ENCODE measurements around the gene TNNC1. TPM values are rescaled to one million over a fixed set of nuclear protein-coding genes. Genes with fewer than 3 reads are reported as not detected.

The TNNC1 gene
- polyA plus RNA-seq, 10 donors = 325 to 1,057 (median 613) TPM

DNA sequence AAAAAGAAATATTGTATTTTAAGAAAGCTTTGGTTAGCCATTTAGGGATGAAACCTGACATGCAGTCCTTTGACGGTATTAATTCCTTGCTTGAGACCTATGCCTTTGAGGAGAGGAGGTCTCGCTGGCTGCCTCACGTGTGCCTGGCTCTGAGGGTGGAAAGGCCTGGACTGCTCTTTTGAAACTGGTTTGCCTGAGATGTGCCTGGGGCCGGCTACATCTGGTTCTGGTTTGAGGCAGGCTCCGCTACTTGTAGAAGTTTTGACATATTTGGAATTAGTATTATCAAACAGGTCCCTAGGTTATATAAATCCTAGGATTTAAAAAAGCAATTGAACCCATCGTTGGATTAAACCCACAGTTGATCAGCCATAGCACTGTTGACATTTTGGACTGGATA lies 8.0 kb upstream of the TNNC1 start:
- DNase-seq = no peak

DNA sequence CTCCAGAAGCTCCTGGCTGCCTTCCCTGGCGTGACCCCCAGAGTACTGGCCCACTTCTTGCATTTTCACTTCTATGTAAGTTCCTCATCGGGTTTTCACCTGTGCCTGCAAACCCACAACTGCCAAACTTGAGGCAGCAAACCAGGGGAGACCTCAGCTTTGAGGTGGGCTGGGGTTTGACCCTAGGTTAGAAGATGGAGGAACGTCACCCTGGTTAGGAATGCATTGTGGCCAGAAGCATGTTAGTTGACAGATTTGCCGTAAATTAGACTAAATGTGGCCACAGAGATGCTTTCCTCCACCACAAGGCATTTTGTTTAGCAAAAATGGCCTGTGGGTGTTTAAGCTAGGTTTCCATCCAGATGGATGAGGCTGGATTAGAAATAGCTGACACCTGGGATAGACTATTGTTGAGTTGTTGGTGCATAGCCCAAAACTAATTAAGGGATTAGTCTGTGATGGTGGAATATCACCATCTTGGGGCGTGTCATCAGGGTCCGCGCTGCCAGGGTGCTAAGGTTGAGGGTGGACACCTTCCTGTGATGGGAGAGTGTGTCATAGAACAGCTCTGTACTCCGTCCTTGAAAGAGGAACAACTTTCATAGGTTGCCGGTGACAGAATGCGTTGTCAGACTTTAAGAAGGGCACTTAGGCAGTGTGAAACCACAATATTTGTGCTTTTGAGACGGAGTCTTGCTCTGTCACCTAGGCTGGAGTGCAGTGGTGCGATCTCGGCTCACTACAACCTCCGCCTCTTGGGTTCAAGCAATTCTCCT lies 5.1 kb upstream of the TNNC1 start:
- no peak for DNase-seq

DNA sequence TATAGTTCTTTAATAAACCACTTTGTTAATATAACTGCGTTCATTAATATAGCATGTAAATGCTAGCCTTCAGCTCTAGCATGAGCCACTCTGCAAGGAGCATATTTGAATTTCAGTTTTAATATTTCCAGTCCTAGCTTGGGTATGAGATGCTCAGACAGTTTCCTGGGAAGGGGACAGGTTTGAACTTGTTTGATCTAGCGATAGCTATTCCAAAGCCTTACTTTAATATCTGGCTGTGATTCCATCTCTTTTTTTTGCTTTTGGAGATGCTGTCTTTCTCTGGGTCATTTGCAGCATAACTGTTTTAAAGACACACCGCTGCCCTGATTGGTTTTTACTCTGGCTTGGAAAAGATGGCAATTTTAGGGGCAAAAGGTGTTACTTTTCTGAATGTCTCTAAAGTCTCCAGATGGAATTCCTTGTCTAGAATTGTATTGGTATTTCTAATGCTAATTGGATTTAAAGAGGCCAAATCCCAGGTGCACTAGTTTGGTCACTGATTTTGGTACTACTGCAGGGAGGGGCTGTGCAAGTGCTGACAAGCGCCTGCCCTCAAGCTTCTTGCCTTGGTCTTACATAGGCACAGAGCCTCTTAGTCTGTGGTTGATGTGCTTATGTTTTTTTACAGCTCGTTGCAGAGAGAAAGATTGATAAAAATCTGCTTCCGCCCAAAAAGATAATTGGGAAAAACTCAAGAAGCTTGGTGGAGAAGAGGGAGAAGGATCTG lies 4.4 kb upstream of the TNNC1 start:
- DNase-seq = no peak

- no peak for DNase-seq
Observed at GRCh38 chr3:52456800-52457183, 3.0 kb upstream of the TNNC1 start.

DNA sequence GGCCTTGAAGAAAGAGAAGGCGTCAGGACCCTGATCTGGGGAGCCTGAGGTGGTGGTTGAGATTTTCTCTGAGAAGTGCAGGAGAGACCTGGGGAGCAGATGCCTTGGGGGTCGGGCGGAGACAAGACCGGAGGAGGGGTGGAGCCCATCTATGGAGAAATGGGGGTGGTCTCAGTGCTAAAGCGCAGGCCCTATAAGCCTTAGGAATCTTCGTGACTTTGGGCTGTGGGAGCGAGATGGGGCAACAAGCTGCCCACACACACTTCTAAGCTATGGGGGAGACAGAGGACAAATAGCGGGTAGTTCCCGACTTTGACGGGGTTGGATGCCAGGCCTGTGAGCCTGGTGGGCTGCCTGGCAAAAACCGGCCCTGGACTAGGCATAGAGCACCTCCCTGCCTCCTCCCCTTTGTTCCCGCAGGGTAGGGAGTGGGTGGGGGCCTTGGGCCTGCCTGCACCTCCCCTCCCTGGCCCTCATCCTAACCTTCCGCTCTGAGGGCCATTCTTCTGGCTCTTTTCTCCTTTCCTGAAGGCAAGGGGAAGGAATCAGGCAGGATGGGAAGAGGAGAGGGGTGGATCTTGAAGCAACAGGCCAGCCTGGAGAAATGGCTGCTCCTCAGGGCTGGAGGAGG lies 2.4 kb upstream of the TNNC1 start:
- DNase-seq = peak in 2 of 3 donors; percentile 77 to 92

GRCh38 chr3:52455283-52456168 lies 1.7 kb upstream of the TNNC1 start, which contains the start of gene NISCH:
Gene NISCH, plus strand, starts transcription at chr3:52455604. Its CDS starts 38 bp downstream, at chr3:52455642.
- peak; percentile 78 to 93 (median 88) for DNase-seq

GRCh38 chr3:52454938-52455282 lies 1.1 kb upstream of the TNNC1 start:
- DNase-seq = no peak

GRCh38 chr3:52454250-52454937 lies 553 bp upstream of the TNNC1 start:
- no peak for DNase-seq

DNA sequence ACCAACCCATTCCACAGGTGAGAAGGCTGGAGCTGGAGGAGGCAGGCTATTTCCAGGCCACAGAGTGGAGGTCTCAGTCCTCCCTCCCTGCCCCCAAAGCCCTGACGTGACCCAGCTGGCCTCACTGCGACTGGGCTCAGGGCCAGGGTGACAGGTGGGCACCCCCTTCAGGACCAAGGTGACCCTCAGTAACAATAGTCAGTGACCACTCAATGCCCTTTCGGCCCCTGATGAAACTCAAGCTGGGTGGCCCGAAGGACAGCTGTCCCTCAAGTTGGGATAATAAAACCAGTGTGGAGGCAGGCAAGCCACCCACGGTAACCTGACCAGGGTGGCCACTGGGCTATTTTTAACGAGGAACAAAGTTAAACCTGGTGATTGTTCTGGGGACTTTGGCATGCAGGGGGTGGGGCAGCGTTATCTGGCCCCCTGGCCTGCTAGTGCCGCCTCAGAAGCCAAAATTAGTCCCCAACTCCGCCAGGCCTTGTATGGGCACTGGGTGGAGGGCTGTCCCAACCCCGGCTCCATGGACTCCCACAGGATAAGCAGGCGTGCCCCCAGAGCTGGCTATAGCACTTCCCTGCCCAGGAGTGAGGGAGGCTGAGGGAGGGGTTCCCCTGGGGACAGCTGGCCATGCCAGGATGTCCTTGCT lies 1.1 kb downstream of the TNNC1 start:
- no peak for DNase-seq

- DNase-seq = no peak
Observed at GRCh38 chr3:52452126-52452525, 1.7 kb downstream of the TNNC1 start.

DNA sequence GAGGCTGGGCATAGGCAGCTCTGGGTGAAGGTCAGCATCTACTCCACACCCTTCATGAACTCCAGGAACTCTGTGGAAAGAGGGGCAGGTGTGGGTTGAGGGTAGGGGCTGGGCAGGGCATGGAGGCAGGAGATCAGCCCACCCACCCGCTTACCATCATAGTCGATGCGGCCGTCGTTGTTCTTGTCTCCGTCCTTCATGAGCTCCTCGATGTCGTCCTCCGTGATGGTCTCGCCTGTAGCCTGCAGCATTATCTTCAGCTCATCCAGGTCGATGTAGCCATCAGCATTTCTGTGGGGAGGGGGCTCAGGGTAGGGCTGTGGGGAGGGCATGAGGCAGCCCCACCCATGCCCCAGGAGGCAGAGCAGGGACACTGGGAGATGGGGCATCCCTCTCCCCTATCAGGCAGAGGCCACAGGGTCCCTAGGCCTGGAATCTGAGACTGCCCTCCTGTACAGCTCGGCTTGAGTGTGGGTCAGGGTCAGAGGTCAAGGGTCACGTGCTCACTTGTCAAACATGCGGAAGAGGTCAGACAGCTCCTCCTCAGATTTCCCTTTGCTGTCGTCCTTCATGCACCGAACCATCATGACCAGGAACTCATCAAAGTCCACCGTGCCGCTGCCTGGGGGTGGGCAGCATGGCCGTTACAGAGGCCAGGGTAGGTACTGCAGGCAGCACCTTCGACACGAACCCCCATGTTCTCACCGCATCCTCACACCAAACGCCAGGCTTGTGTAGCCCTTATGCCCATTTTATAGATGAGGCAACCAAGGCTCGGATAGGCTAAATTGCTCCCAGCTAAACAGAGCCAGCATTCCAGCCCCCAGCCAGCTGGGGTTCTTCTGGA lies 2.4 kb downstream of the TNNC1 start:
- DNase-seq = no peak

- no peak for DNase-seq
Observed at GRCh38 chr3:52450489-52451236, 3.2 kb downstream of the TNNC1 start.

GRCh38 chr3:52447512-52448355 lies 6.1 kb downstream of the TNNC1 start:
- no peak for DNase-seq

DNA sequence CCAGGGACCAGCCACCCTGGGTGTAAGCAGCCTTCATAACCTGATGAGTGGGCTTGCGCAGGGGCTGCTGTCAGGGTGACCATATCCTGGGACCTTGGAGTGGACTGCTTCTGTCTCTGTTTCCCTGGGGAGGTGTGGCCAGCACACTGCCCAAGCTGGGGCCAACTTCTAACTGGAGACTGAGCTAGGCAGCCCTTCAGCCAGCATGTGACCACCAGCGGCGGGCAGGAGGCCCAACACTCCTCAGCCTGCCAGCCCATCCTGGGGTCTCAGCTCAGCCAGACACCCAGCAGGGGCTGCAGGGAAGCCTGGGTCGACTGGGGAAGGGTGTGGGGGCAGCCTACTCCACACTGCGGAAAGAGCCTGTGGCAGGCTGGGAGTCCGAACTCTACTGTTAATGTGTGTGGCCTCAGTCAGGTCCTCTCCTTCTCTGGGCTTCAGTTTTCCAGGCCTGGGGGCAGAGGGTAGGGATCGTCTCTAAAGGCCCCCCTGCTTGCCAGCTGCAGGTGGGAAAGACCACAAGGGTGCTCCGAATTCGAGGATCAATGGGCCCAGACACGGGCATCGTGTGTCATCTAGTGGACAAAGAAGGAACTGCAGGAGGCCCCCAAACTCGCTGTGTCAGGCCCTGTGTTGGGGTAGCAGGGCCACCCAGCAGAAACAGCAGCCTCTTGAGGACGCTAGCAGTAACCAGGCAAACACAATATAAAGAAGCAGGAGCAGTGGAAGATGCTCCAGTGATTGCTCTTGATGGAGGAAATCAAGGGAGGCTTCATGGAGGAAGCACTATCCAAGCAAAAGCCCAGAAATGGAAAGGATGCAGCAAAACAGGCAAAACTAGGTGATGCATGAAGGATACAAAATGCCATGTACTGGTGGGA lies 7.0 kb downstream of the TNNC1 start:
- DNase-seq = peak; percentile 38 to 78 (median 63)

GRCh38 chr3:52446042-52446441 lies 7.8 kb downstream of the TNNC1 start:
- DNase-seq = no peak

DNA sequence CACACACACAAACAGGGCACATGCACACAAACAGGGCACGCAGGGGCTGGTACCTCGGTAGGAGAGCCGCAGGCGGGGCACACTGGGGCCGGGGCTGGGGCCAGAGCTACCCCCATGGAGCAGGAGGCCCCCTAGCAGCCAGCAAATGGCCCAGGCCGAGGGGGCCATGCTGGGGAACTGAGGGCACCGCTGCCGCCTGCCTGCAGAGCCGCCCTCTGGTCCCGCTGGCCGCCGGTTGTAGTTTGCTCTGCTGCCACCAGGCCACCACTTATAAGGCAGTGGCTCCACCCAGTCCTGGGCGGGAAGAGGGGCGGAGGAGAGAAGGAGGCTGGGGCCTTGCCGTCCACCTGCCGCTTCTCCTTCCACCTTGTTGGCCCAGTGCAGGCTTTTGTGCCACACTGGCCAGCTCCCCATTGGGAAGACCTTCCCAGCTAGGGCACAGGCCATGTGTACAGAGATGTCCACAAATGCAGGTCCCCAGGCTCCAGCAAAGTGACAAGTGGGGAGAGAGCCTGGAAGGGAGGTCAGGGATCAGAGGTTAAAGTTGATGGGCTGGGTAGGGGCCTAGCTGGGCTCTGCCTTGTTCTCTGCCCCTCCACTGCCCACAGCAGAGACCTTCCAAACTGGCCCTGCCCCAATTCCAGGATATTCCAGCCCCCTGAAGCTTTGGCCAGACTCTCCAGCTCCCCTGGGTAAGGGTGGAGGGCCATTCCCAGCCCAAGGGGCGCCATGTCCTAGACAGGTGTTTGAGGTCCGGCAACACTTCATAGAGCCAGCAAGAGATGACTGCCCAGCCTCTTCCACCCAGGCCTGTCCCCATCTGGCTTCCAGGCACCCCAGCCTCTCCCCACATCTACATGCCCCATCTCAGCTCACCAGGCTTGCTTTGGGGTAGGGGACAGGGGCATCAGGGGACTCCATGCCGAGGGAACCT lies 8.7 kb downstream of the TNNC1 start, which contains the start of gene SEMA3G:
SEMA3G (minus strand) TSS at position 244 of the 934 bp plus-strand sequence; CDS start at position 168, 76 bp downstream.
- DNase-seq = peak in 1 of 3 donors; percentile 69
